ENCODE results near the gene ACTL7A. TPM values are rescaled to one million over a fixed set of nuclear protein-coding genes. Genes with fewer than 3 reads are reported as not detected.

Gene ACTL7A
- total and polyA plus RNA-seq, 10 donors: not detected

DNA sequence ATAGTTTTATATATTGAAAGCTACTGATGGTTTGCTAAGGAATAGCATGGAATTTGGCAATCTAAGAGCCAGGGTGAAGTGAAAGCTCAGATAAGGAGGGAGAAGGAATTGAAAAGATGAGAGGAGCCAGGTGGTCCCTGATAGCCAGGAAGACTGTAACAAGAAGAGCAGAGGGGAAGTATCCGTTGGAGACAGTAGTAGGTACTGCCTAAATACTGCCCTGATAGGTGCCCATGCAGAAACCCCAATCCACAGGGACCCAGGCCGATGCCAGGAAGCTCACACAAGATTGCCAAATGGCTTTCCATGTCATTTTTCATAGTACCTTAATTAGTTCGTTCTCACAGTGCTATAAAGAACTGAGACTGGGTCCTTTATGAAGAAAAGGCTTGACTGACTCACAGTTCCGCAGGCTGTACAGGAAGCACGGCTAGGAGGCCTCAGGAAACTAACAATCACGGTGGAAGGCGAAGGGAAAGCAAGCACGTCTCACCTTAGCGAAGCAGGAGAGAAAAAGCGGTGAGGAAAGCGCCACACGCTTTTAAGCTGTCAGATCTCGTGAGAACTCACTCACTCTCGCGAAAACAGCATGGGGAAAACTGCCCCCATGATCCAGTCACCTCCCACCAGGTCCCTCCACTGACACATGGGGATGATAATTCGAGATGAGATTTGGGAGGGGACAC lies 19.3 kb upstream of the ACTL7A start:
- peaks cover 0 to 17% (median 2%) of the 10 kb centered on the region in 6 donors for H3K4me1 ChIP-seq
- H3K36me3 ChIP-seq: no peaks in the 10 kb centered on the region
- WGBS, 5 donors: 21 to 37% (median 28%) methylated on average over 16 of the region's 16 CpGs
- no peaks in the 10 kb centered on the region for H3K27me3 ChIP-seq (replicated peaks in 1 of 7)
- intact Hi-C loops (cut with DNase I; ENCODE audit: low total_unique reads): no loop called here
- peak overlapping the region in 1 of 8 donors; percentile 40 for H3K4me3 ChIP-seq
- no peak for DNase-seq
- no peak overlapping the region for H3K27ac ChIP-seq
- no peaks in the 10 kb centered on the region for H3K9me3 ChIP-seq
- TF ChIP-seq POLR2A (IDR thresholded peaks at IDR 0.05) (no peak), POLR2AphosphoS5 (IDR thresholded peaks at IDR 0.05) (no peak)
- TF ChIP-seq, protein P1, sequence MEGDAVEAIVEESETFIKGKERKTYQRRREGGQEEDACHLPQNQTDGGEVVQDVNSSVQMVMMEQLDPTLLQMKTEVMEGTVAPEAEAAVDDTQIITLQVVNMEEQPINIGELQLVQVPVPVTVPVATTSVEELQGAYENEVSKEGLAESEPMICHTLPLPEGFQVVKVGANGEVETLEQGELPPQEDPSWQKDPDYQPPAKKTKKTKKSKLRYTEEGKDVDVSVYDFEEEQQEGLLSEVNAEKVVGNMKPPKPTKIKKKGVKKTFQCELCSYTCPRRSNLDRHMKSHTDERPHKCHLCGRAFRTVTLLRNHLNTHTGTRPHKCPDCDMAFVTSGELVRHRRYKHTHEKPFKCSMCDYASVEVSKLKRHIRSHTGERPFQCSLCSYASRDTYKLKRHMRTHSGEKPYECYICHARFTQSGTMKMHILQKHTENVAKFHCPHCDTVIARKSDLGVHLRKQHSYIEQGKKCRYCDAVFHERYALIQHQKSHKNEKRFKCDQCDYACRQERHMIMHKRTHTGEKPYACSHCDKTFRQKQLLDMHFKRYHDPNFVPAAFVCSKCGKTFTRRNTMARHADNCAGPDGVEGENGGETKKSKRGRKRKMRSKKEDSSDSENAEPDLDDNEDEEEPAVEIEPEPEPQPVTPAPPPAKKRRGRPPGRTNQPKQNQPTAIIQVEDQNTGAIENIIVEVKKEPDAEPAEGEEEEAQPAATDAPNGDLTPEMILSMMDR (IDR thresholded peaks at IDR 0.05 in 8 of 11, conservative IDR thresholded peaks at IDR 0.05 in 3 of 11): no peak

DNA sequence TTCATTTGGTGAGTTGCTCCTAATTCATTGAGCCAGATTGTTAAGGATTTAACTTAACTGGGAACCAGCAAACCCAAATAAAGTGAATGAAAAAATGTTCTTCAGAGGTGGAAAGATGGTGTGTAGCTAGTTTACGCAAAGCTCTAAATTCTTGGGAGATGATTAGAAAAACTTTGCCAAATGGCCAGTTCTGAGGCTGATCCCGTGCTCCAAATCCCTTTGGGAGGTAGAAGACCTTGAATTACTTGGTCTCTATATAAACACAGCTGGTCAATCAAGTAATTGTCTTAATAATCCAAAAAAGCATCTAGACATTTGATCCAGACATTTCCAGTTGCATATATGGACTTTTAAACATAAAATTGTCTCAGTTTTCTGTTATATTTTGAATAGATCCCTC lies 17.7 kb upstream of the ACTL7A start:
- H3K9me3 ChIP-seq: no peaks in the 10 kb centered on the region
- no peak overlapping the region for H3K4me3 ChIP-seq
- no peak overlapping the region for H3K27ac ChIP-seq
- H3K4me1 ChIP-seq: peaks cover 0 to 17% (median 2%) of the 10 kb centered on the region in 6 donors
- no peak for TF ChIP-seq POLR2A (IDR thresholded peaks at IDR 0.05)
- TF ChIP-seq POLR2AphosphoS5 (IDR thresholded peaks at IDR 0.05): no peak
- TF ChIP-seq, protein P1 (IDR thresholded peaks at IDR 0.05 in 8 of 11, conservative IDR thresholded peaks at IDR 0.05 in 3 of 11): no peak
- no peaks in the 10 kb centered on the region for H3K36me3 ChIP-seq
- 62 to 86% (median 68%) methylated on average over 2 of the region's 2 CpGs for WGBS, 5 donors
- no peaks in the 10 kb centered on the region for H3K27me3 ChIP-seq (replicated peaks in 1 of 7)
- intact Hi-C loops (cut with DNase I; ENCODE audit: low total_unique reads): no loop called here
- no peak for DNase-seq

DNA sequence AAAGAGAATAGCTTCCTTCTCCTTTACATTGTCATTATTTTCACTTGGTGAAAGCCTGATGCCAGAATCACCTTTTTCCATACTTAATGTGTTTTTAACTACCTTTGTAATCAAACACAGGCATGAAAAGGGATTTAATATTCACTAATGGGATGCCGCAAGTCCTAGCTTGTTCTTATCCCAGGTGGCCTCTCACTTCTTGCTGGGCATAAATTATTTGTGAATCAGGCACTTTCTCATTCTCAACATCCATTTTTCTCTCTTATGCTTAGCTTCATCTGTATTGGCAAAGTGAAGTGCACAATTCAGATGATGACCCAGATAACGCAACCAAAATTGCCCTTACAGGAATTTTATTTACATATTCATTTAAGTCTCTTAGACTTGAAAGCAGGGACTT lies 17.2 kb upstream of the ACTL7A start:
- Histone ChIP-seq H3K27me3 (replicated peaks in 1 of 7) (no peaks in the 10 kb centered on the region), H3K4me3 (no peak overlapping the region), H3K9me3 (no peaks in the 10 kb centered on the region), H3K27ac (no peak overlapping the region), H3K4me1 (peaks cover 0 to 17% (median 2%) of the 10 kb centered on the region in 6 donors), H3K36me3 (no peaks in the 10 kb centered on the region)
- 91 to 95% (median 95%) methylated on average over 2 of the region's 2 CpGs for WGBS, 5 donors
- DNase-seq: no peak
- intact Hi-C loops (cut with DNase I; ENCODE audit: low total_unique reads): no loop called here
- no peak for TF ChIP-seq POLR2A (IDR thresholded peaks at IDR 0.05)
- TF ChIP-seq, protein P1 (IDR thresholded peaks at IDR 0.05 in 8 of 11, conservative IDR thresholded peaks at IDR 0.05 in 3 of 11): no peak

DNA sequence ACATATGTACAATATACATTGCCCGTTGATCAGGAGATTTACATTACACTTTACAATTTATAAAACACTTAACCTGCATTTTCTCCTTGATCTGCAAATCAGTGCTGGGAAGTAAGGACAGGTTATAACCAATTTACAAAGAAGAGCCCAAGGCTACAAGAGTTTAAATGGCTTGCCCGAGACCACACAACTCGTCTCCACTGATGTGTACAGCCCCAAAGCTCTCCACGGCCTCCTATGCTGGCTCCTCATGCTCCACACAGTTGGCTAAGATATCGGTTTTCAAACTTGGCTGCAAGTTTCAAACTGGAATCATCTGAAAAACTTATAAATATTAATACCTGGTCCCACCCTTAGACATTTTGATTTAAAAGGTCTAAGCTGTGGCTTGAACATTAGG lies 16.6 kb upstream of the ACTL7A start:
- 91 to 96% (median 92%) methylated on average over 5 of the region's 5 CpGs for WGBS, 5 donors
- DNase-seq: no peak
- peaks cover 0 to 17% (median 2%) of the 10 kb centered on the region in 6 donors for H3K4me1 ChIP-seq
- intact Hi-C loops (cut with DNase I; ENCODE audit: low total_unique reads): no loop called here
- TF ChIP-seq POLR2AphosphoS5 (IDR thresholded peaks at IDR 0.05) (no peak), POLR2A (IDR thresholded peaks at IDR 0.05) (no peak)
- TF ChIP-seq, protein P1 (IDR thresholded peaks at IDR 0.05 in 8 of 11, conservative IDR thresholded peaks at IDR 0.05 in 3 of 11): no peak
- no peak overlapping the region for H3K27ac ChIP-seq
- no peaks in the 10 kb centered on the region for H3K9me3 ChIP-seq
- no peaks in the 10 kb centered on the region for H3K36me3 ChIP-seq
- no peaks in the 10 kb centered on the region for H3K27me3 ChIP-seq (replicated peaks in 1 of 7)
- no peak overlapping the region for H3K4me3 ChIP-seq
